Measurements from ENCODE around the gene PIP5K1B.

DNA sequence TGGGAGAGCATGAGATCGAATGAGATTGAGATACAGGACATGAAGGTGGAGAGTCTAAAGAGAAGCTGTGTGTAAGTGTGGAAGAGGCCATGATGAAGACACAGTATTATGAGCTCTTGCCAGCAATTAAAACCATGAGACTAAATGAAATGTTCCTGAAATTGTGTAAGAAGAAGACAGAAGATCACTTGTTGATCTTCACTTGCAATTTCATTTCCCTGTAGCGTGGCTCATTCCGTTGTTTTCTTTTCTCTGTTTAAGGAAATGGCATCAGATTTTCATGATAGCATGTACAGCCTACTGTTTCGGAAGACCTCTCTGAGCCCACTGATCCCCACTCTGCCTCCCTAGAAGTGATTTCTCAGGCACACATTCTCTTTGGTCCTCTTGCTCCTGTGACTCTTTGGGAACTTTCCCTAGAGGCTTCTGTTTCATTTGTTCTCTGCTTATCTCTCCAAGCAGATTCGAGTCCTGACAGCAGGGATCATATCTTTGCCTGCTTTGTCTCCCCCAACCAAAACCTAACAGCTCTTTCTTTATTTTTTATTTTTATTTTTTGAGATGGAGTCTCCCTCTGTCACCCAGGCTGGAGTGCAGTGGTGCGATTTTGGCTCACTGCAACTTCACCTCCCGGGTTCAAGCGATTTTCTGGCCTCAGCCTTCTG lies 16.8 kb downstream of the PIP5K1B start:
- no peak for TF ChIP-seq POLR2AphosphoS5 (IDR thresholded peaks at IDR 0.05; ENCODE audit: low read depth, low read length)
- TF ChIP-seq POLR2A (IDR thresholded peaks at IDR 0.05; ENCODE audit: low read depth, low read length), result no peak
